MCF 10A (cell line): ENCODE results near the gene AGPAT4. TPM values are rescaled to one million over a fixed set of nuclear protein-coding genes. Genes with fewer than 3 reads are reported as not detected.

Experiments used
- BruUV-seq: library from RNA; stranded (reverse); fragments of 400-500 nt; replicated peaks from 2 replicates; lab custom pipeline; 2021; lab: Mats Ljungman, UMichigan
- CTCF ChIA-PET: fragments of 300-600 bp; sonication (Branson Sonifier 250); formaldehyde crosslinking; extraction: SDS; loops from one replicate; lab custom pipeline; 2021; ENCODE audit warnings: antibody characterized with exemption, inconsistent platforms; lab: Yijun Ruan, JAX
- POLR2A ChIA-PET: fragments of 300-600, 350-650 bp; sonication (Branson Sonifier 250); formaldehyde crosslinking; extraction: SDS; loops from one replicate; lab custom pipeline; 2020; ENCODE audit warnings: antibody characterized with exemption, inconsistent platforms; lab: Yijun Ruan, JAX
- DNase-seq: peaks from one replicate; pipeline ENCODE4 v3.0.0-alpha.2; 2018; ENCODE audit not compliant: unreplicated experiment
- H3K27ac Mint-ChIP-seq: one replicate; pipeline ENCODE4 v1.8.0; 2022; ENCODE audit warnings: mild to moderate bottlenecking, low read depth, mixed read lengths; ENCODE audit not compliant: unreplicated experiment
- H3K27me3 Mint-ChIP-seq: one replicate; pipeline ENCODE4 v1.8.0; 2022; ENCODE audit warnings: mixed read lengths; ENCODE audit not compliant: insufficient read depth, unreplicated experiment
- H3K36me3 Mint-ChIP-seq: one replicate; pipeline ENCODE4 v1.8.0; 2022; ENCODE audit warnings: mild to moderate bottlenecking, moderate library complexity, mixed read lengths; ENCODE audit not compliant: insufficient read depth, unreplicated experiment
- H3K4me1 Mint-ChIP-seq: one replicate; pipeline ENCODE4 v1.8.0; 2022; ENCODE audit warnings: mixed read lengths; ENCODE audit not compliant: insufficient read depth, unreplicated experiment
- H3K4me3 Mint-ChIP-seq: one replicate; pipeline ENCODE4 v1.8.0; 2022; ENCODE audit warnings: mild to moderate bottlenecking, moderate library complexity, mixed read lengths; ENCODE audit not compliant: unreplicated experiment
- H3K9me3 Mint-ChIP-seq: one replicate; pipeline ENCODE4 v1.8.0; 2022; ENCODE audit warnings: mixed read lengths; ENCODE audit not compliant: unreplicated experiment
- CTCF ChIP-seq: fragments of 200-600 bp; IDR thresholded peaks from one replicate; pipeline ENCODE4 v1.8.0; 2022; ENCODE audit warnings: antibody characterized with exemption, mild to moderate bottlenecking; ENCODE audit not compliant: unreplicated experiment
- intact Hi-C: fragments of 100-400 bp; cut with micrococcal nuclease; formaldehyde crosslinking; loops from 2 replicates; pipeline ENCODE4 v1.14.1; 2022
- total RNA-seq: library from RNA; stranded (reverse); gene quantifications from 2 replicates; pipeline ENCODE4 v1.2.3, GENCODE V29; 2022

Gene AGPAT4
- total RNA-seq, 1 experiment from 2014 or later = 5.6 TPM

GRCh38 chr6:161199850-161200249 is 74.0 kb downstream of the AGPAT4 start:
- CTCF ChIA-PET = interaction anchor here (1.0 kb wide), 1 partner anchor 171 kb away, joined by 3 read pairs; no protein-coding TSS in a partner anchor
- POLR2A ChIA-PET = no interaction called here
- no TSS peak for BruUV-seq
- Mint-ChIP-seq H3K27me3 (no peaks in the 10 kb centered on the region), H3K4me1 (no peaks in the 10 kb centered on the region), H3K36me3 (no peaks in the 10 kb centered on the region), H3K4me3 (no peak overlapping the region), H3K27ac (no peak overlapping the region), H3K9me3 (no peaks in the 10 kb centered on the region)
- no peak for TF ChIP-seq CTCF
- no peak for DNase-seq
- intact Hi-C loops = no loop called here

- CTCF ChIA-PET = interaction anchor here (0.6 to 1.3 kb wide), 5 partner anchors 20 to 680 kb away, joined by 3 to 4 read pairs (median 3); no protein-coding TSS in a partner anchor
- H3K36me3 Mint-ChIP-seq = no peaks in the 10 kb centered on the region
- no peak overlapping the region for H3K27ac Mint-ChIP-seq
- POLR2A ChIA-PET = no interaction called here
- TF ChIP-seq CTCF = no peak
- no peaks in the 10 kb centered on the region for H3K4me1 Mint-ChIP-seq
- no peaks in the 10 kb centered on the region for H3K27me3 Mint-ChIP-seq
- H3K4me3 Mint-ChIP-seq = no peak overlapping the region
- no peak for DNase-seq
- no TSS peak for BruUV-seq
- intact Hi-C loops = no loop called here
- no peaks in the 10 kb centered on the region for H3K9me3 Mint-ChIP-seq
Observed at GRCh38 chr6:161198783-161199460, 74.9 kb downstream of the AGPAT4 start.

GRCh38 chr6:161198176-161198575 is 75.7 kb downstream of the AGPAT4 start:
- H3K36me3 Mint-ChIP-seq = no peaks in the 10 kb centered on the region
- no peaks in the 10 kb centered on the region for H3K9me3 Mint-ChIP-seq
- H3K4me3 Mint-ChIP-seq = no peak overlapping the region
- DNase-seq = peak; percentile 89
- no peak overlapping the region for H3K27ac Mint-ChIP-seq
- intact Hi-C loops = no loop called here
- POLR2A ChIA-PET = no interaction called here
- no peak for TF ChIP-seq CTCF
- CTCF ChIA-PET = interaction anchor here (0.6 to 1.3 kb wide), 2 partner anchors 20 to 407 kb away, joined by 3 to 4 read pairs; no protein-coding TSS in a partner anchor
- no TSS peak for BruUV-seq
- no peaks in the 10 kb centered on the region for H3K27me3 Mint-ChIP-seq
- H3K4me1 Mint-ChIP-seq = no peaks in the 10 kb centered on the region

- Mint-ChIP-seq H3K4me1 (no peaks in the 10 kb centered on the region), H3K4me3 (no peak overlapping the region), H3K27ac (no peak overlapping the region), H3K27me3 (no peaks in the 10 kb centered on the region), H3K36me3 (no peaks in the 10 kb centered on the region), H3K9me3 (no peaks in the 10 kb centered on the region)
- BruUV-seq = no TSS peak
- intact Hi-C loops = no loop called here
- ChIA-PET POLR2A (no interaction called here), CTCF (interaction anchor here (1.1 kb wide), 1 partner anchor 9 kb away, joined by 3 read pairs; no protein-coding TSS in a partner anchor)
- DNase-seq = no peak
- no peak for TF ChIP-seq CTCF
Observed at GRCh38 chr6:161195386-161195785, 78.5 kb downstream of the AGPAT4 start.
